GM21786 (cell line): ENCODE data around the gene ROBO1.

ENCODE experiments used
- ATAC-seq: cut with Tn5 transposase; IDR thresholded peaks from one replicate; pipeline ENCODE4 v1.9.1; 2021; ENCODE audit not compliant: unreplicated experiment

ROBO1 gene

GRCh38 chr3:78613421-78613879 is 1154.3 kb downstream of the ROBO1 start:
- no peak for ATAC-seq

DNA sequence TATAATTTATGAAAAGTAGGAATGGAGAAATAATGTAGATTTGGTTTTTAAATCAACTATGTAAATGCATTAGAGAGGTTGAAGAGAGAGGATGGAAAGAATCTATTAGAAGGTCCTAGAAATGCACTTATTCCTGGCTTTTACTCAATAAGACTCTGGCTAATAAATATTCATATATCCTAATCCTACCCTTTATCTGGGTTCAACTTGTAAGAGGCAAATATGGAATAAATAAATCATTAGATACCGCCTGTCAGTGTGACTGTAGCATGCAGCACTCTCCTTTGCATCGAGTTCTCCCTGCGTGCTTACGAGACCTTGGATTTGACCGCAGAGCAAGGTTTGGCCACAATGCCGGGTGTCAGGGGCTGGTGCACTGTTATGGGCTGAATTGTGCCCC is 1156.5 kb downstream of the ROBO1 start:
- ATAC-seq = no peak

- ATAC-seq = no peak
Observed at GRCh38 chr3:78610462-78611125, 1157.2 kb downstream of the ROBO1 start.

- ATAC-seq = no peak
Observed at GRCh38 chr3:78606756-78607155, 1161.0 kb downstream of the ROBO1 start.

DNA sequence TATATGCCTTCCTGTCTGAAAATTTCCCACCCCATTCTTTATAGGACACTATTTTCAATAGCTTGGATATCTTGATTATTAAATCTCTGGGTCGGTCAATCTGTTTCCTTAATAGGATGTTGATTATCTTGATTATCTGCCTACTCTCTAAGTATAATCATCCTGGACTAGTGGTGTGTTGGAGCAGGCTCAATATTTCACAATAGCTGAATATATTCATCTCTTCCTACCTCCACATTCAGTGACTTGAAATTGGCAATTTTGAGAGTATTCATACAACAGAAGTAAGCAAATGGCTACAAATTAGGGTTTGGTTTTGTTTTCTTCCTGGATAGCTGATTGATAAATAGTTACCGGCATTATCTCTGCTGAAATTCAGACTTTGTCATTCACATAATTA is 1162.6 kb downstream of the ROBO1 start:
- no peak for ATAC-seq

DNA sequence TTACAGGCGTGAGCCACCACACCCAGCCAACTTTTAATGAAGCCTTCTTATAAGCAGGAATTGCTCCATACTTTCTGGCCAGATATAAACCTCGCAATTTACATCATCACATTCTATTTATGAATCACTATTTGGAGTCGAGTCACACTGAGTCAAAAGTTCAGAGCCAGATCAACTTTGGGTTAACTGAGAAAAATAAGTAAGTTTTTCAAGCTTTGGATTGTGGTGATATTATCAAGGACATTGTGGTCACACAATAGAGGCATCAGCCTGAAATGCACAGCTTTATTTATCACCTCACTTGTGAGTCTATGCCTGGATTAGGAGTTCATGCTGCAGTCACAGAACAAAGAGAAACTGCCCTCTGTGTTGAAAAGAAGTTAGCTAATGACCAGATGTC is 1163.5 kb downstream of the ROBO1 start:
- no peak for ATAC-seq

- no peak for ATAC-seq
Observed at GRCh38 chr3:78601249-78601648, 1166.5 kb downstream of the ROBO1 start.

- no peak for ATAC-seq
Observed at GRCh38 chr3:78589778-78590177, 1178.0 kb downstream of the ROBO1 start.

- ATAC-seq = no peak
Observed at GRCh38 chr3:78588906-78589621, 1178.7 kb downstream of the ROBO1 start.

DNA sequence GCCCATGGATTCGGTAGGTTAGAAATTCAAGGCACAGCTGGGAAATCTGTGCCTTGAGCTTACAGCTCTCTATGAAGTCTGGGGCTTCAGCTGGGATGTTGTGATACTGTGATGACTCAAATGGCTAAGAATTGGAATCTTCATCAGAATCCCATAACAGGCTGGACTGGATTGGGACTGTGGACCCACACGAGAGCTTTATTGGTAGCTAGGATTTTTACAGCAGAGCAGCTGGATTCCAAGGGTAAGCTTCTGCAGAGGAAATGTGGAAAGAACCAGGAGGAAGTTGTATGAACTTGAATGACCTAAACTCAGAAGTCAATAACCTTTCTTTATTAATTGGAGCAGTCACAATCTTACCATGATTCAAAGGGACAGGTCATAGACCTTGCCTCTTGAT is 1187.1 kb downstream of the ROBO1 start:
- no peak for ATAC-seq

GRCh38 chr3:78571486-78571885 is 1196.3 kb downstream of the ROBO1 start:
- ATAC-seq = no peak

DNA sequence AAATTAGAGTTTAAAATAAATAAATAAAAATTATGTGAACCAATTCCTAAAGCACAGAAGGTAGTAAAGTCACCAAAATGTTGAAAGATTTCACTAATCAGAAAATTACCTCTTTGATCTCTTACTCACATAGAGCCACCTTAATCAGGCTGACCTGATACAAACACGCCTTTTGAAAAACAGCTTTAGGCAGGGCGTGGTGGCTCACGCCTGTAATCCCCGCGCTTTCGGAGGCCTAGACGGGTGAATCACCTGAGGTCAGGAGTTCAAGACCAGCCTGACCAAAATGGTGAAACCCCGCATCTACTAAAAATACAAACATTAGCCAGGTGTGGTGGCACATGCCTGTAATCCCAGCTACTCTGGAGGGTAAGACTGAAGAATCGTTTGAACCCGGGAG is 1197.3 kb downstream of the ROBO1 start:
- ATAC-seq = no peak

DNA sequence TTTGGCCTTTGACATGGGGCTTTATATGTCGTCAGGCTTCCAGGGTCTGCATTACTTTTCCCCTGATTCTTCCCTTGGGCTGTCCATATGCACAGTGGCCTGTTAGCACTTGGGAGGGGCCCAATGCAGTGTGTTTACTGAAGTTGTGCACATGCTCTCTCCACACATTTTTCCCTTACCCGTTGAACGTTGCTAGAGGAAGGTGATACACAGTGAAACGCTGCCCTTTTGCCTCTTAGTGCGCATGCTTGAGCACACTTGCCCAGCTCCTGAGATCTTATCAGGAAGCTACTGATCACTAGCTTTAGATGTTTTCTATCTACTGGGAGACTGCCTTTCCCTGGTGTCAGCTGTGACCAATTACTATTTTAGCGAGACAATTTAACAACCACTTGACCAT is 1198.0 kb downstream of the ROBO1 start:
- ATAC-seq = no peak

- no peak for ATAC-seq
Observed at GRCh38 chr3:78565712-78566111, 1202.1 kb downstream of the ROBO1 start.

- no peak for ATAC-seq
Observed at GRCh38 chr3:78562328-78562727, 1205.5 kb downstream of the ROBO1 start.
